ENCODE measurements around the gene CYB561A3. TPM values are rescaled to one million over a fixed set of nuclear protein-coding genes. Genes with fewer than 3 reads are reported as not detected.

Gene CYB561A3
- total RNA-seq, 4 donors from 2014 or later: 29.5 to 39.9 (median 34.6) TPM

GRCh38 chr11:61350803-61351202, 10.9 kb downstream of the CYB561A3 start:
- no peak for TF ChIP-seq CTCF (IDR thresholded peaks at IDR 0.05)
- ATAC-seq (ENCODE audit: low FRiP score): no peak

GRCh38 chr11:61350336-61350735, 11.3 kb downstream of the CYB561A3 start:
- no peak for ATAC-seq (ENCODE audit: low FRiP score)
- no peak for TF ChIP-seq CTCF (IDR thresholded peaks at IDR 0.05)
- no peak for DNase-seq (ENCODE audit: low spot score)

More at GRCh38 chr11:61350803-61351202, 10.9 kb downstream of the CYB561A3 start:
- DNase-seq (ENCODE audit: low spot score): no peak

- ATAC-seq (ENCODE audit: low FRiP score) (no peak), DNase-seq (ENCODE audit: low spot score) (no peak)
- no peak for TF ChIP-seq CTCF (IDR thresholded peaks at IDR 0.05)
Observed at GRCh38 chr11:61349916-61350315, 11.8 kb downstream of the CYB561A3 start.

- ATAC-seq (ENCODE audit: low FRiP score): no peak
- no peak for DNase-seq (ENCODE audit: low spot score)
Observed at GRCh38 chr11:61349189-61349751, 12.4 kb downstream of the CYB561A3 start.

GRCh38 chr11:61347916-61348461, 13.7 kb downstream of the CYB561A3 start:
- TF ChIP-seq CTCF (IDR thresholded peaks at IDR 0.05): no peak
- ATAC-seq (ENCODE audit: low FRiP score) (peak; percentile 39), DNase-seq (ENCODE audit: low spot score) (no peak)

More at GRCh38 chr11:61349189-61349751, 12.4 kb downstream of the CYB561A3 start:
- no peak for TF ChIP-seq CTCF (IDR thresholded peaks at IDR 0.05)

- no peak for ATAC-seq (ENCODE audit: low FRiP score)
- DNase-seq (ENCODE audit: low spot score): no peak
- no peak for TF ChIP-seq CTCF (IDR thresholded peaks at IDR 0.05)
Observed at GRCh38 chr11:61345954-61346843, 15.5 kb downstream of the CYB561A3 start.

Data from omental fat pad (tissue), 4 donors.